22Rv1 (cell line): ENCODE data around the gene MGAT5B.

Source experiments
- ZFX ChIP-seq: fragments of 450-650 bp; IDR thresholded peaks from 2 replicates; pipeline ENCODE4 v1.6.1; 2017; ENCODE audit warnings: antibody characterized with exemption, borderline replicate concordance
- TF ChIP-seq, protein P1 (sequence below): fragments of 450-650 bp; IDR thresholded peaks from 2 replicates; pipeline ENCODE4 v1.5.1; 2017; ENCODE audit warnings: mild to moderate bottlenecking

DNA sequence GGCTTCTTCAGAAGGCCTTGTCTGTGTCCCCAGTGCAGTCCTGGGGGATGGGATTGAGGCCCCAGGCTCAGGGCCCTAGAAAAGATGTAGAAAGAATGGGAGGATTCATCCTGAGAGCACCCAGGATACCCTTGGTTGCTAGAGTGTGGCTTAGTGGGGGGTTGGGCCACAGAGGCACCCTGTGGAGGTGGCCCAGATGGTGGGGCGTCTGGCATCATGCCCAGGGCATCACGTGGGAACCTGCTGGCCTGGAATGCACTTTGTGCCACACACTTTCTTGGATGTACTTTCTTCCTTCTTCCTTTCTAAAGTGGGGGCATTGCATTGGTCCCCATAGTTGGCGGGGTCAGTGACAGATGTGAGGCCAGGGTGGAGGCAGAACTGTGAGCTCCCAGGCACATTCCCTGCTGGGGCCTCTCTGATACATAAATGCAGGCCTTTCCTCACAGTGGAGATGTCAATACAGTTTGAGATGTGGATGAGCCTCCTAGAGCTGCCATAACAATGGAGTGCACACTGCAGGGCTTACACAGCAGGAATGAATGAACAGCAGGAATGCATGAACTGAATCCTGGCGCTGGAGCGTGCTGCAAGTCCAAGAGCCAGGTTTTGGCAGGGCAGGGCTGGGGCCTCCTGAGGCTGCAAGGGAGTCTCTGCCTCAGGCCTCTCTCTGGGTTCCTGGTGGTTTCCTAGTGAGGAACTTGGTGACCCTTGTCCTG, 43.3 kb downstream of the MGAT5B start:
- TF ChIP-seq, protein P1, sequence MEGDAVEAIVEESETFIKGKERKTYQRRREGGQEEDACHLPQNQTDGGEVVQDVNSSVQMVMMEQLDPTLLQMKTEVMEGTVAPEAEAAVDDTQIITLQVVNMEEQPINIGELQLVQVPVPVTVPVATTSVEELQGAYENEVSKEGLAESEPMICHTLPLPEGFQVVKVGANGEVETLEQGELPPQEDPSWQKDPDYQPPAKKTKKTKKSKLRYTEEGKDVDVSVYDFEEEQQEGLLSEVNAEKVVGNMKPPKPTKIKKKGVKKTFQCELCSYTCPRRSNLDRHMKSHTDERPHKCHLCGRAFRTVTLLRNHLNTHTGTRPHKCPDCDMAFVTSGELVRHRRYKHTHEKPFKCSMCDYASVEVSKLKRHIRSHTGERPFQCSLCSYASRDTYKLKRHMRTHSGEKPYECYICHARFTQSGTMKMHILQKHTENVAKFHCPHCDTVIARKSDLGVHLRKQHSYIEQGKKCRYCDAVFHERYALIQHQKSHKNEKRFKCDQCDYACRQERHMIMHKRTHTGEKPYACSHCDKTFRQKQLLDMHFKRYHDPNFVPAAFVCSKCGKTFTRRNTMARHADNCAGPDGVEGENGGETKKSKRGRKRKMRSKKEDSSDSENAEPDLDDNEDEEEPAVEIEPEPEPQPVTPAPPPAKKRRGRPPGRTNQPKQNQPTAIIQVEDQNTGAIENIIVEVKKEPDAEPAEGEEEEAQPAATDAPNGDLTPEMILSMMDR, result no peak
- TF ChIP-seq ZFX, result no peak
